ENCODE measurements around the gene CNTN4.

CNTN4 gene

GRCh38 chr3:2929574-2929973 is 830.9 kb downstream of the CNTN4 start:
- no peak for DNase-seq (ENCODE audit: low read depth in 1 of 2, low spot score in 1 of 2)
- no peak overlapping the region for H3K4me3 ChIP-seq (replicated peaks; ENCODE audit: insufficient read depth, low read length)
- TF ChIP-seq REST (IDR thresholded peaks at IDR 0.05; ENCODE audit: insufficient replicate concordance, low read depth) (no peak), CTCF (IDR thresholded peaks at IDR 0.05; ENCODE audit: insufficient read depth, low read length) (no peak), POLR2AphosphoS5 (IDR thresholded peaks at IDR 0.05; ENCODE audit: low read depth) (no peak), SPI1 (IDR thresholded peaks at IDR 0.05; ENCODE audit: borderline replicate concordance, low read depth) (no peak), GABPA (IDR thresholded peaks at IDR 0.05; ENCODE audit: low read depth) (no peak)
- H3K27ac ChIP-seq (replicated peaks) = no peak overlapping the region
- no peaks in the 10 kb centered on the region for H3K27me3 ChIP-seq (ENCODE audit: insufficient read depth, poor library complexity, severe bottlenecking)

- TF ChIP-seq POLR2AphosphoS5 (IDR thresholded peaks at IDR 0.05; ENCODE audit: low read depth) (no peak), CTCF (IDR thresholded peaks at IDR 0.05; ENCODE audit: insufficient read depth, low read length) (no peak), GABPA (IDR thresholded peaks at IDR 0.05; ENCODE audit: low read depth) (no peak), SPI1 (IDR thresholded peaks at IDR 0.05; ENCODE audit: borderline replicate concordance, low read depth) (no peak), REST (IDR thresholded peaks at IDR 0.05; ENCODE audit: insufficient replicate concordance, low read depth) (no peak)
- no peak overlapping the region for H3K4me3 ChIP-seq (replicated peaks; ENCODE audit: insufficient read depth, low read length)
- DNase-seq (ENCODE audit: low read depth in 1 of 2, low spot score in 1 of 2) = no peak
- H3K27me3 ChIP-seq (ENCODE audit: insufficient read depth, poor library complexity, severe bottlenecking) = no peaks in the 10 kb centered on the region
- no peak overlapping the region for H3K27ac ChIP-seq (replicated peaks)
These were observed 832.6 kb downstream of the CNTN4 start for GRCh38 chr3:2931265-2931664.

- Histone ChIP-seq H3K4me3 (replicated peaks; ENCODE audit: insufficient read depth, low read length) (no peak overlapping the region), H3K27me3 (ENCODE audit: insufficient read depth, poor library complexity, severe bottlenecking) (no peaks in the 10 kb centered on the region), H3K27ac (replicated peaks) (no peak overlapping the region)
- TF ChIP-seq GABPA (IDR thresholded peaks at IDR 0.05; ENCODE audit: low read depth) (no peak), CTCF (IDR thresholded peaks at IDR 0.05; ENCODE audit: insufficient read depth, low read length) (no peak), SPI1 (IDR thresholded peaks at IDR 0.05; ENCODE audit: borderline replicate concordance, low read depth) (no peak), POLR2AphosphoS5 (IDR thresholded peaks at IDR 0.05; ENCODE audit: low read depth) (no peak), REST (IDR thresholded peaks at IDR 0.05; ENCODE audit: insufficient replicate concordance, low read depth) (no peak)
- no peak for DNase-seq (ENCODE audit: low read depth in 1 of 2, low spot score in 1 of 2)
These were observed 835.9 kb downstream of the CNTN4 start for GRCh38 chr3:2934541-2934940.
